GM19193 (cell line): ENCODE results near the gene CRIM1.

ENCODE experiments used
- POLR2A ChIP-seq: IDR thresholded peaks from 4 replicates; pipeline ENCODE4 v1.6.1; 2011; ENCODE audit not compliant: insufficient read depth, insufficient read length; ENCODE audit errors: extremely low read depth

CRIM1 gene

GRCh38 chr2:36597532-36598377, 242.2 kb downstream of the CRIM1 start, which contains the start of gene FEZ2:
TSS of gene FEZ2 (minus strand) at chr2:36598168. CDS start at chr2:36598142, 26 bp downstream.
- peak; percentile 63 for TF ChIP-seq POLR2A
